GM12801 (cell line): ENCODE data around the gene SUN3.

ENCODE experiments used
- TF ChIP-seq, protein P1 (sequence below): IDR thresholded peaks from one replicate; pipeline ENCODE4 v1.5.1; 2011; ENCODE audit warnings: control low read depth; ENCODE audit not compliant: insufficient read length; ENCODE audit errors: extremely low read depth

The SUN3 gene

DNA sequence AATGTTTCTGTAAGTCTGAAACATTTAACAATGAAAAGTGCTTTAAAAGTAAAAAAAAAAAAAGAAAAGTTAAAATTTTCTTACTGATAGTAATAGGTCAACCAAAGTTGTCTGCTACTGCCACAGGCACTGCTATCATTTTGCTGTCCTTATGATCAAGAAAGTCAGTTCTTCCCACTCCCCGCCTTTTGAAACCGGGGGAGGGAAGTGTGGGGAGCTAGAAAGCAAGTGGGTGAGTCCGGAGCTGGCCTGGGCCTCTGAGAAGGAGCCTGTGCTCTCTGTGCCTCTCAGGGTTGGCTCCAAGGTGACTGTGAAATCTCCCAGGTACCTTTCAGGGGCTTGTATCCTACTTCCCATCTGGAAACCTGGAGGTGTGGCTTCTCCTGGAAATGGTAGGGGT, 13.7 kb upstream of the SUN3 start:
- TF ChIP-seq, protein P1, sequence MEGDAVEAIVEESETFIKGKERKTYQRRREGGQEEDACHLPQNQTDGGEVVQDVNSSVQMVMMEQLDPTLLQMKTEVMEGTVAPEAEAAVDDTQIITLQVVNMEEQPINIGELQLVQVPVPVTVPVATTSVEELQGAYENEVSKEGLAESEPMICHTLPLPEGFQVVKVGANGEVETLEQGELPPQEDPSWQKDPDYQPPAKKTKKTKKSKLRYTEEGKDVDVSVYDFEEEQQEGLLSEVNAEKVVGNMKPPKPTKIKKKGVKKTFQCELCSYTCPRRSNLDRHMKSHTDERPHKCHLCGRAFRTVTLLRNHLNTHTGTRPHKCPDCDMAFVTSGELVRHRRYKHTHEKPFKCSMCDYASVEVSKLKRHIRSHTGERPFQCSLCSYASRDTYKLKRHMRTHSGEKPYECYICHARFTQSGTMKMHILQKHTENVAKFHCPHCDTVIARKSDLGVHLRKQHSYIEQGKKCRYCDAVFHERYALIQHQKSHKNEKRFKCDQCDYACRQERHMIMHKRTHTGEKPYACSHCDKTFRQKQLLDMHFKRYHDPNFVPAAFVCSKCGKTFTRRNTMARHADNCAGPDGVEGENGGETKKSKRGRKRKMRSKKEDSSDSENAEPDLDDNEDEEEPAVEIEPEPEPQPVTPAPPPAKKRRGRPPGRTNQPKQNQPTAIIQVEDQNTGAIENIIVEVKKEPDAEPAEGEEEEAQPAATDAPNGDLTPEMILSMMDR, result no peak

- TF ChIP-seq, protein P1, result no peak
Measured at GRCh38 chr7:48042216-48042615, 13.3 kb upstream of the SUN3 start.

DNA sequence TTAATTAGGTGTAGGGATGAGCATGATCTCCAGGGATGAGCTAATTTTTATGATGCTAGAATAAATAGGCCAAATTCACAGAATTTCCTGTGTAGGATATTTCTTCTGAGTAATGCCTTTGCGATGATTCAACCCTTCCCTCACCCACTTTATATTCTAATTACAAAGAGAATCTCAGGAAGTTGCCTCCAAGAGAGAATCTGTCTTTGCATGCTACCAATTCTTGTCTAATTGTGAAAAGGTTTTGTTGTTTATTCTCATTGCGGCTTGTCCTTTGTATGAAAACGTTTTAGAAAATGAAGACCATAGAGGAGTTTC, 12.7 kb upstream of the SUN3 start:
- TF ChIP-seq, protein P1, result no peak

GRCh38 chr7:48040944-48041652, 12.2 kb upstream of the SUN3 start:
- TF ChIP-seq, protein P1, result no peak

DNA sequence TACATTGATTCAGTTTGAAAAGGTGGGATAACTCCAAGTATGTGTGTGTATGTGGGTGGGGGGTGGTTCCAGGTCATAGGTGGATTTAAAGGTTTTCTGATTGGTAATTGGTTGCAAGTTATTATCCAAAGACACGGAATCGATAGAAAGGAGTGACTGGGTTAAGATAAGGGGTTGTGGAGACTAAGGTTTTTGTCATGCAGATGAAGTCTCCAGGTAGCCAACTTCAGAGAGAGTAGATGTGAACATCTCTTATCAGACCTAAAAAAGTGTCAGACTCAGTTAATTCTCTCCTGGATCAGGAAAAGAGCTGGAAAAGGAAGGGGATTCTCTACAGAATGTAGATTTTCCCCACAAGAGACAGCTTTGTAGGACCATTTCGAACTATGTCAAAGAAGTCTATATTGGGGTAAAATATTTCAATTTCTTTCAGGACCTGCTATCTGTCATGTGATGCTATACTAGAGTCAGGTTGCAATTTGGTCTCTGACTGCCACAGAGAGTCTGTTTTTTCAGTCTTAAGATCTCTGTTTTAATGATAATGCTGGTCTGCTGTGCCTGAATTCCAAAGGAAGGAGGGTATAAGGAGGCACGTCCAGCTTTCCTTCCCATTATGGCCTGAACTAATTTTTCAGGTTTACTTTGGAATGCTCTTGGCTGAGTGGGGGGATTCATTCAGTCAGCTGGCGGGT, 10.1 kb upstream of the SUN3 start:
- TF ChIP-seq, protein P1, result no peak

DNA sequence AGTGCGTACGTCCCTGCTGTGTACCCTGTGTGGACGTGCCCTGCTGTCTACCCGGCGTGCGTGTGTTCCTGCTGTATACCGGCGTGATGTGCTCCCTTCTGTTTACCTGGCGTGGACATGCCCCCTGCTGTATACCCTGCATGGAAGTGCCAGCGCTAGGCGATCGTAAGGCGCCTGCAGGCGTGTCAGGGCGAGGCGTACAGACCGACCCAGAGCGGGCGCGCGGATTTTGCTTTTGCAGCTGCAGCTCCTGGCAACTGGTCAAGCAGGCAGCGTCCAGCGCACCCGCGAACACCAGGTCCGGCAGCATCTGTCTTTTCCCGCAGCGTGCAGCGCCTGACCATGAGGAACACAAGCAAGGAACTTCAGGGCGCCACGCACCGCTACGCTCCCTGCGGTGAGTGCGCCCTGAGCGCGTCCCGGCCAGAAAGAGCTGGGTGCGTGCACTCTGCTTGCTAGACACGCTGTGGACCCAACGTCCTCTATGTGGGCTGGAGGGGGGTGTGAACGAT, 7.1 kb upstream of the SUN3 start:
- TF ChIP-seq, protein P1, result no peak

GRCh38 chr7:48035301-48035966, 6.5 kb upstream of the SUN3 start, which contains the start of gene C7orf57:
C7orf57 (plus strand) TSS chr7:48035543; CDS start chr7:48036309, 766 bp downstream.
- TF ChIP-seq, protein P1, result no peak
